DMS153 treated with DMSO at 0.1 percent for 48 hours (cell line): Measurements from ENCODE around the gene BIN1.

Source experiments
- DNase-seq: peaks from one replicate; lab custom pipeline; 2025; ENCODE audit not compliant: unreplicated experiment; lab: John Stamatoyannopoulos, UW

BIN1 gene, protein sequence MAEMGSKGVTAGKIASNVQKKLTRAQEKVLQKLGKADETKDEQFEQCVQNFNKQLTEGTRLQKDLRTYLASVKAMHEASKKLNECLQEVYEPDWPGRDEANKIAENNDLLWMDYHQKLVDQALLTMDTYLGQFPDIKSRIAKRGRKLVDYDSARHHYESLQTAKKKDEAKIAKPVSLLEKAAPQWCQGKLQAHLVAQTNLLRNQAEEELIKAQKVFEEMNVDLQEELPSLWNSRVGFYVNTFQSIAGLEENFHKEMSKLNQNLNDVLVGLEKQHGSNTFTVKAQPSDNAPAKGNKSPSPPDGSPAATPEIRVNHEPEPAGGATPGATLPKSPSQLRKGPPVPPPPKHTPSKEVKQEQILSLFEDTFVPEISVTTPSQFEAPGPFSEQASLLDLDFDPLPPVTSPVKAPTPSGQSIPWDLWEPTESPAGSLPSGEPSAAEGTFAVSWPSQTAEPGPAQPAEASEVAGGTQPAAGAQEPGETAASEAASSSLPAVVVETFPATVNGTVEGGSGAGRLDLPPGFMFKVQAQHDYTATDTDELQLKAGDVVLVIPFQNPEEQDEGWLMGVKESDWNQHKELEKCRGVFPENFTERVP

DNA sequence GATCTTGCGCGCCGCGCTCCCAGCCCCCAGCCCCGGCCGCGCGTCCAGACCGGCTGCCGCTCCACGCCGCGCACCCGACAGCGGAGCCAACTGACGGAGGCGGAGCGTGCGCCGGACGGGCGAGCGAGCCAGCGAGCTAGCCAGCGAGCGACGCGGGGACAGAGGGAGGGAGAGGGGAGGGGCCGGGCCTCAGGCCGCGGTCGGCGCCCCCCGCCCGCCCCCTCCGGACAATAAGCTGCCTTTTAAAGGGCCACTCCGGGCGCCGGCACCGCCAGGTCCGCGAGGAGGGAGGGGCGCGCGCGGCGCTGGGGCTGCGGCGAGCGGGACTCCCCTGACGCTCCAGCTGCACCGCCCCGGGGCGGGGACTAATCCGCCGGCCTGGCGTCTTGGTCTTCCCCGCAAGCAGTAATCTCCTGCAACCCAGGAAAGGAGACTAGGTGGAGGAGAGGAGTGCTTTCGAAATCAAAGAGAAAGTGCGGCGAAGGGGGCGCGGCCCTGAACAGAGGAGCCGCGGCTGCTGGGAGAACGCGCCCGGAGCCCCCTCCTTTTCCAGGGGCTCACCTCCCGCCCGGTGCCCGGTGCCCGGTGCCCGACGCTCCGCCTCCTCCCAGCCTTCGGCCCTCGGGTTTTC is at the start of gene BIN1:
Gene BIN1 (minus strand): TSS at position 164 of the 631 bp plus-strand sequence. CDS start 211 bp downstream, outside the sequence.
- DNase-seq = peak; percentile 29

DNA sequence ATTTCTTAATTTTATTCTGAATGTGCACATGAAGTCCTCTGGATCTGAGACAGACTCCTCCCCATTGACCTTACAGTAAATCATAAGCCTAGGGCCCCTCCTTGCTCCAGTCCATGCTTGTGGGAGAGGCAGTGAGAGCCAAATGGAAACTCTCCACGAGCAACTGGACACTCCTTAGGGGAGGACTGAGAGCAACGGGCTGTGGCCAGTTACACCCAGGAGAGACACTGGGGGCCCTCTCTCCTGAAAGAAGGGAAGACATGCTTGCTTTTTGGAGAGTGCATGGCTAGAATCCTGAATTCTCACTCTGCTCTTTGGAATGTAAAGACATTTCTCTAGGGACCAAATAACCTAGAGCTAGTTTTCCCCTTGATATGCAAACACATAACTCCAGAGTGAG is 49.0 kb upstream of the BIN1 start:
- no peak for DNase-seq

DNA sequence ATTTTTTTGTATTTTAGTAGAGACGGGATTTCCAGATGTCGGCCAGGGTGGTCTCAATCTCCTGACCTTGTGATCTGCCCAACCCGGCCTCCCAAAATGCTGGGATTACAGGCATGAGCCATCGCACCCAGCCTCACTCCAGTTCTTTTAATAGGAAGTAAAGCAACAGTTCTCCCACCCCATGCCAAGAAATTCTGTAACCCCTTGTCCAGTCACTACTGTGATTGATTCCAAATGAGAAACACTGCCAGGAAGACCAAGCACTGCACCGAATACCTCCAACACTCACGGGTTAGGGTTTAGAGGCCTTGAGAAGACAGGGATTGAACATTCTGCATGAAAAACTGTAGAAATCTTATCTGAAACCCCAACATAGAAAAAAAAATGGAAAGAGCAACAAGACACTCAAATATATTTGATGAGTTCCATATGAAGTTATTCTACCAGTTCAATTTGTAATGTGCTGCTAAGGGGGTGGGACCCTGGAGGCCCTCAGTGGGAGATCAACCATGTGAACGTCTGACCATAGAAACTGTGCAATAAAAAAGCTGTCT is 48.2 kb upstream of the BIN1 start:
- DNase-seq = no peak

DNA sequence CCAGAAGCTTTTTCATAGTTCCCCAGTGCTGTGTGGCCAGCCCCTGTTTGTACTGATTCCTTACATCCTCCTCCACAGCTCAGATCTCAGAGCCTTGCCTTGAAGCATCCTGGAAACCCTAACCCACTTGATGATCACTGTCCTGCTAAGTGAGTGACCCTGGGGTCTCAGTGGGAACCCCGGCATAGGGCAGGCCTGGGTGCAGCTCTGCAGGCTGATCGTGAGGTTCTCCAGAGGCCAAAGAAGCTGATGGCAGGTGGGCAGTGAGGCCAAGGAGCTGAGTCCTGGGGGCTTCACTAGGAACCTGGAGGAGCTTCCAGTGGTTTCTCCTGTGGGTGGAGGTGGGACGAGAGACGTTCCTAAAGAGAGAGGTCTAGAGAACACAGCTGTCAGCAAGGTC is 47.4 kb upstream of the BIN1 start:
- no peak for DNase-seq

DNA sequence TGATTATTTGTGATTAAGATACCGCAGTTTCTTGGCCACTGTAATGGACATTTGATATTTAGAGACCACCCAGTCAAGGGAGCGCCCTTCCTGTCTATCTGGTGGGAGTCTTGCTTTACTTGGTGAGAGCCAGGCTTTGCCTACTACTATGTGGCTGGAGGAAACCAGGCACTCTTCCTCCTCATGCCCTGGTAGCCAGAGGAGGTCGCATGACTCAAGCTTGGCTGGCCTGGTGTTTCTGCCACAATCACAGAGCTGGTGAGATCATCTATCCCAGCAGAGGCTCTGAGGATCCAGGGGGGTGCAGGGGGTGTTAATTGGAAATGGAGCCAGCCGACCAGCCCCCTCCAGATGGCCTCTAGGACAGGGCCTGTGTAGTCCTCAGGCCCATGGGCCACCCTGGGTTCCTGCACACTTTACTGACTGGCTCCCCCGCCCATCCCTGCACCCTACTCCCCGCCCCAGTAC is 46.8 kb upstream of the BIN1 start:
- no peak for DNase-seq

DNA sequence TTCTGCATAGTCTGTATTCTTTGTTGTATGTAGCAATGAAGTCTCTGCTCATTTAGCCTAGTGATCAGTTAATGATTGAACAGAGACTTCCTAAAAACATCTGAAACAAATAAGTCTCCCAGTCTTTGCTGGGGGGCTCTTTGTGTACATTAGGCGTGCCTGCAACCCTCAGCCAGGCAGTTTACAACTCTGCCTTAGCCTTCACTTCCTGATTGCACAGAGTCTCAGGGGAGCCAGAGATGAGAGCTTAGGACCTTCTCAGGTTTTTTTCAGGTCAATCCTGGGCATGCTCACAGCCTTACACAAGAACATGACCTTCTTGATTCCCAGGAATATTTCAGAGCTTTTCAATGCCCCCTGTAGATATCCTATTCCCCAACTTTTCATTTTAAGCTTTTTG is 44.0 kb upstream of the BIN1 start:
- no peak for DNase-seq

DNA sequence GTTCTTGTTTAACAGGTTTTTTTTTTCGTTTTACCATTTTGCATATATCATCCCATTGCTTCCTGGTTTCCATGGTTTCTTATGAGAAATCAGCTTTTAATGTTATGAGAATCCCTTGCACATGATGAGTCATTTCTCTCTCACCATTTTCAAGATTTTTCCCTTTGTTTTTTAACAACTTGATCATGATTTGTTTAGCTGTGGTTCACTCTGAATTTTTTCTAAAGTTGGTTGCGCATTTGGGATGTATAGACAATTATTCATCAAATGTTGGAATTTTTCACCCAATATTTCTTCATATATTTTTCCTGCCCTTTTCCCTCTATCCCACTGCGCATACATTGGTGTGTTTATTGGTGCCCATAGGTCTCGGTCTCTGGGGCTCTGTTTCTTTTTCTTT is 42.4 kb upstream of the BIN1 start:
- no peak for DNase-seq

DNA sequence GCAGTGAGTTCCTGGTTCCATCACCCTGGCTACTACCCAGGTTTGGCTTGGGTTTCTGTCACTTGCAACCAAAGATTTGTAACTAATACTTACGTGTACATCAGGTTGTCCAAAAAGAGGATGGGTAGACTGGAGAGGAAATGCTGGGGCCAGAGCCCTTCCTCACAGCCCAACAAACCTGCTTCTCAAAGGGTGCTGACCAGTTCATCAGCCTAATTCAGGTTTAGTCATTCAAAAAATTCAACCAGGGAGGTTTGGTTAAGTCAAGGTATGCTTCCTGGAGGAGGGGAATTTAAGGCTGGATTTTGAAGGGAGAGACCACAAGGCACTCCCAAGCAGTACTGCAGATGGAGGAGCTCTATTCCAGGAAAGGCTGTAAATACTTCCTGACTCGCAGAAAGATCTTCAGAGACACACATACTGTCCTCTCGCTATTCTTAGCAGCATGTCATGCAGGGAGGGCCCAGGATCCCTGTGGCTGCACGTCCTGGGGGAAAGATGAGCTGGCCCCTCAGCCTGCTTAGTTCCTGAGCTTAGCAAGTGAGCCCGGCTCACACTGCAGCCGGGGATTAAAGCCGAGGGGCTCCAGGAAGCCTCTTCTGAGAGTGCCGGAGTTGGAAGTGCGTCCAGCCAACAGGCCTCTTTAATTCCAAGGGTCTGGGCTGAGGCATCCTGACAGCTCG is 40.0 kb upstream of the BIN1 start:
- DNase-seq = no peak

DNA sequence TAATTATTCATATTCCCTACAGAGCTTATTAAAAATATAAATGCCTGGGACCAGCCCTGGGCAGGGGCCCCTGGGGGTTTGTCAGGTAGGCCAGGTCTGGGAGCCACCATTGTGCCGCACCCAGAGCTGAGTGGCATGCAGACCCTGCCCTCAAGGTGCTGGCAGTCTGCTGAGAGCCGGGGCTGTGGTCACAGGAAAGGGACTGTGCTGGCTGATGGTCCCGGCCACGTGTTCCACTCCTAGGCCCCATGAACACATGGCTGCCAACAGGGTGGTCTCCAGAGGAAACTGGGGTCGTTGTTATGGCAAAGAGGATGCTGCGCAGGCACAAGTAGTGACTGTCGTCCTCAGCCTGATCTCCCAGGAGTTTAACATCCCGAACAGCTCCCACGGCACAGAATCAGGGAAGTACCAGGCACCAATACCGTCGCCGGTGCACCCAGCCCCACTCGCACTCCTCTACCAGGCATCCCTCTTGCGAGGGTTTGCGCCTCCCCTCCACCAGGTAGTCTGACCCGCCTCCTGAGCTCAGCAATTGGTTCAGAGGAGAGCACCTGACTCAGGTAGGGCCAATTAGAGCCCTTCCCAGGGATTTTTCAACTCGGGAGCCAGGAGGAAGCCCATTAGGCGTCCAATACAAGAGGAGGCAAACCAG is 39.2 kb upstream of the BIN1 start:
- no peak for DNase-seq

DNA sequence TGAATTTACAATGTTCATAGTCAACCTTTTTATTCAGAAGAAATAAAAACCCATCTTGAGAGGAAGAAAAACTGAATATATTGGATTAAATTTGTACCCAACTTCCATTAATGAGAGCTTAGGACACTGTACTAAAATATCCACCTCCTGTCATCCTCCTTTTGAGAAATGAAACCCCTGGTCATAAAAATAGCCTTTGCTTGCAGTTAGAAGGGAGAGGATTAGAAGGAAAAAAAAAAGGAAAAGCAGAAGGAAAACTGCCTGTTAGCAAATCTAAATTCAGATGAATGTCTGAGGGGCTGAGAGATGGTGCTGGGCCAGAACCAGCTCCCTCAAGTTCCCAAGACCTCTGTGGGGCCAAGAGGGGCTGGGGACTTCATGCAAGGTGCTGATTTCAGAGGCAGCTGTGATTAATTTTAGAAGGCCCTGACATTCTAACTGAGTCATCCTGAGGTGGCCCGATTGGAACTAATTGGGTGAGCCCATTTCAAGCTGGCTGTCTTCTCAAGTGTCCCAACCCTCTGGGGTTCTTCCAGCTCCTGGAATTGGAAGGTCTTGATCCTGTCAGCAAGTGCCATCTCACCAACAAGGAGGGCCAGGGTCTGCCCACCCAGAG is 38.4 kb upstream of the BIN1 start:
- DNase-seq = no peak

DNA sequence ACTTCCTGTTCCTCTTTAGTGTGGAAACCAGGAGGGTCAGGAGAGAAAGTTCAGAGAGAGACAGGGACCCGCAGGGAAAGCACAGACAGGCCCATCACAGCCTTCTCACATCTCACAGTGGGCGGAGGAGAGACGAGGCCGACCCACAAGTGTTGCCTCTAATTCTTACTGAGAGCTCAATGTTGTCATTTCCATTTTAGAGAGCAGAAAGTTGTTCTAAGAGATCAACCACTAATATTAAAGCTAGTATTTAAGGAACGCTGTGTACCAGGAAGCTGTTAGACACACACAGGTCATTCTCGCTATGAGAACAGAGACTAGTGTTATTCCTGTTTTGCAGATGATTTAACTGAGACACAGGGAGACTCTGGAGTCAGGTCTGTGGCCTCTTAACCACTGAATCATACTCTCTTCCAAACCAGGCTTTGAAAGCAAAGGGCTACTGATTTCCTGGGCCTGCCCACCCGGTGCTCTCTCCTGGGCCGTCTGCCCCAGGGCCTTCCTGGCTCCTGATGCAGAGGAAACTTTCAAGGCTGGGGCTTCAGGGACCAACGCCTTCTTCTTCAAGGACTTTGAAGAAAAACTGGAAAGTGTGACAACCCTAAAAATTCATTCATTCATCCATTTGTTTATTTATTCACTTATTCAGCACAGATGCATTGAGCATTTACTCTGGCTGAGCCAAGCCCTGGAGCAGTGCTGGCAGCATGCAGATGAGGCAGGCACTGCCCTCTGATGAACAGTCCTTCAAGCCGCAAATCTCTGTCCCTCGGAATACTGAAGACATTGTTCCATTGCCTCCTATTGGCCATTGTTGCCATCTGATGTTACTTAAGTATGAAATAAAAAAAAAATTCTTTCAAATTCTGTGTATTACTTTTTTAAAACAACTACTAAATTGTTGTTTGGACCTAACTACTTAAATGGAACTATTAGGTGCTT is 37.2 kb upstream of the BIN1 start:
- DNase-seq = no peak

DNA sequence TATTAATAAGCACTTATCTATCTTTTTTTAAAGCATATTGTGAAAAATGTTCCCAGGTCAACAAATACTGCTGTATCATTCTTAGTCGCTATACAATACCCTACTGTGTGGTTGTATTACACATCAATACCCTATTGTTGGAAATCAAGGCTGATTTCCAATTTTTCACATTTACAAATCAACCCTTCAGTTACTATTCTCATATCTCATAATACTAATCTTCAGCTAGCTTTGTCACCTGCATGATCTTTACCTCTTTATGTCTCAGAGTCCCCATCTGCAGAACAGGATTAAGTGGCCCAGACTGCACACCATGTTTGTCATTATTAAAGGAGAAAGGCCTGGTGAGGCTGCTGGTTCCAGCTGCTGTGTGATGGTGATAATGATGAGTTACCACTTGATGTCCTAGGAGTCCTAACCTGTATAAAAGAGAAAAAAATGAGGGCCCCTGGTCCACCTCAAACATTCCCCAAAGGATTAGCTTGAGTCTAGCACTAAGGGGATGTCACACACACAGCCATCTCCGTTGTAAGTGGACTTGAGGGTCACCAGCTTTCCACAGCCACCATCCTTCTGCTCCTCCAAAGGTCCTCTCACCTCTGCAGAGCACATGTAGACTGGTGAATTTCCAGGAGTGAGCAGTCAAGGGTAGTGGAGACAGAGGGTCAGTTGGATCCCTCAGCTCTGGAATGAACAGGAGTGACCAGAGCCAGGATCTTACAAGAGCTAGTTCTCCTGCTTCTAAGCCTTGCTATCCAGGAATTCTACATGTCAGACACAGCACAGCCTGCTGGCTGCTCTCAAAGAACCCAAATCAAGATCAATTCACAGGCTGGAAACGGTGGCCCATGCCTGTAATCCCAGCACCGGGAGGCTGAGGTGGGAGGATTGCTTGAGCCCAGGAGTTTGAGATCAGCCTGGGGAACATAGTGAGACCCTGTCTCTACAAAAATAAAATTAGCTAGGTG is 36.0 kb upstream of the BIN1 start:
- no peak for DNase-seq

DNA sequence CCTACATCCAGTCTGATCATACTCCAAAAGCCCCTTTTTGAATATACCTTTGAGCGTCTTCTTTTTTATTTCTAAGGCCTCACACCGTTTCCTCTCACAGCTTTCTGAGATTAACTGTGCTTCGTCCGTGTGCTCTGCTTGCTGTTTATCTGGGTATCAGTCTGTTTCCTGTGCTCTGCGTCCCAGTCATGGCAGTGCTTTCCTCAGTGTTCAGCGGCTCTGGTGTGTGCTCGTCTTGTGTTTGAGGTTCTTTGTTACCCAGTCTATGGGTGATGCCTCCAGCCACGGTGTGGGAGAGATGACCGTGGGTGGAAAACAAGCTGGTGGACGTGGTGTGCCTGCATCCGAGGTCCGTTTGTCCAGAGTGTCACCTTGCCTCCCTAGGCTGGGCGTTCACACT is 33.6 kb upstream of the BIN1 start:
- DNase-seq = no peak

DNA sequence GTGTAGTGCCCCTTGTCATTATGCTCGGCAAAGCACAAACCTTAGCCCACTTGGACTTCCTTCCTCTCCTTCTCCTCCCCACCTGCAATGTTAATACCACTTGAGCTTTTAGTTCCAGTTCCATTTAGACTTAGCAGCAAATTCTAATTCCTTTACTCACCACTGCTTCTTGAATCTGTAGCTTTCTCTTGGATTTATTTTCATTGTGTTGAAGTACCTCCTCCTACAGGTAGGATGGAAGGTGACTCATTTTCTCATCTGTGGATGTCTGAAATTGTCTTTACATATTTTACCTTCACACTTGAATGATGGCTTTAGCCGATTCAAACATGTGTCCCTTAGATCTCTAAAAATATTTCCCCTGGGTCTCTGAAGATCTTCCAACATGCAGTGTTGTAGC is 32.8 kb upstream of the BIN1 start:
- no peak for DNase-seq

DNA sequence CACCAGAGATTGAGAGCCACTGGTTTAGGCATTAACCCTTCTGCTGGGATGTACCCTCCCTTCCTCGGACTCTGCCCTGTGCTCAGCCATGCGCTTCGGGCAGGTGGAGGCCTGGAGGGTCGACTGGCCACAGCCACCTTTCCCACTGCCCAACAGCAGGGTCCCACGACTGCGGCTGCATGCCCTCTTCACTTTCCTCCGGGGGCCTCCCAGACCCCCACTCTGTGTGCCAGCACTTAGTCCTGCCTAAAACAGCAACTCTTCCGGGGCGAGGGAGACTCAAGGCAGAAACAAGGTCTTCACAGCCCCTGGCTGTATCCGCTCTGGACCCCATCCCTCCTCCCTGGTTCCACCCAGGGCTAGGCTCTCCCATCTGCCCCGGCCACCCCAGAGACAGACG is 31.3 kb upstream of the BIN1 start:
- DNase-seq = no peak

DNA sequence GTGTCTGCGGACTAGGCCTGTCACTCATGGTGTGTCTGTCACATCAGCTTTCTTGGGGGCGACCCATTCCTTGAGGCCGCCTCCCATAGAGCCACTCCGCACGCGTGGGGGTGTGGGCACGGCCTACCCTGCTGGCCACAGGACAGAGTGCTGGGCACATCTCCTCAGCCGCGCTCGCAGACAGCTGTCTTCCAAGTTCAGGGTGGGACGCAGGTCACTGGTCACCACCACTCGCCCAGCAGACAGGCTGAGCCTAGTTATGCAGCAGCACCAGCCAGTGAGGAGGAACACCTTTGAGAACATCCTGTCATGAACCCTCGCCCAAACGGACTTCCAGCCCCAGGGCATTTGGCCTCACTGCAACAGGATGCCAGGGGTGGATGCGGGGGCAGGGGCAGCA is 30.8 kb upstream of the BIN1 start:
- no peak for DNase-seq

DNA sequence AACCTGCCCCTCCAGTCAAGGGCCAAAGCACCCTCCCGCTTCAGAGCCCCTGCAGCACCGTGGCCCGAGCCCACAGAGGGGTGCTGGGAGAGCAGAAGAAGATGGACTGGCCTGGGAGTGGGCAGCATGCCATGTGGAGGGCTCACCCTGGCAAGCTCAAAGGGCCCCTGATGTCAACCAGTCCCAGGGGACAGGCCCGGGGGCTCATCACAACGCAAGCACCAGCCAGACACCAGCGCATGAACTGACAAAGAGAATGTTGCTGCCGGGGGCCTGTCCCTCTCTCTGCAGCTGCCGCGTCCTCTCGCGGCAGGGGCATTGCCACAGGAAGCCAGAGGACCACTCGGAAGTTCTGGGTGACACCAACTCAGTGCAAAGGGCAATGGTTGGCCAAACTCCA is 30.3 kb upstream of the BIN1 start:
- DNase-seq = no peak
